Panc1 (cell line): ENCODE measurements around the gene PPL. TPM values are rescaled to one million over a fixed set of nuclear protein-coding genes. Genes with fewer than 3 reads are reported as not detected.

Source experiments
- ATAC-seq: fragments of 200-7000 bp; cut with Tn5 transposase; 2 replicates; pipeline ENCODE4 v1.9.1; 2020; ENCODE audit warnings: mild to moderate bottlenecking, moderate library complexity
- BruUV-seq: library from RNA; stranded (reverse); fragments of 400-500 nt; replicated peaks from 2 replicates; lab custom pipeline; 2021; lab: Mats Ljungman, UMichigan
- CTCF ChIA-PET: fragments of 300-600 bp; sonication (Branson Sonifier 250); formaldehyde crosslinking; loops from one replicate; lab custom pipeline; 2022; ENCODE audit warnings: antibody characterized with exemption; lab: Charles Lee
- POLR2A ChIA-PET: fragments of 300-600 bp; sonication (Branson Sonifier 250); formaldehyde crosslinking; loops from one replicate; lab custom pipeline; 2022; ENCODE audit warnings: antibody characterized with exemption; lab: Charles Lee
- DNase-seq: peaks from one replicate; pipeline ENCODE4 v3.0.0-alpha.2; 2010; ENCODE audit warnings: low read depth, low spot score
- H3K27ac ChIP-seq: 2 replicates; pipeline ENCODE4 v1.5.1; 2011; ENCODE audit warnings: mild to moderate bottlenecking, low read length, inconsistent platforms
- H3K27me3 ChIP-seq: fragments of 200-500 bp; sonication (Bioruptor generic); 2 replicates; pipeline ENCODE4 v1.6.0; 2014; ENCODE audit warnings: low read length, inconsistent platforms; ENCODE audit not compliant: control insufficient read depth, insufficient read depth
- H3K36me3 ChIP-seq: fragments of 200-500 bp; sonication (Bioruptor generic); 2 replicates; pipeline ENCODE4 v1.5.1; 2014; ENCODE audit warnings: inconsistent platforms, mild to moderate bottlenecking, low read length, moderate library complexity; ENCODE audit not compliant: control insufficient read depth, insufficient read depth
- H3K4me1 ChIP-seq: 2 replicates; pipeline ENCODE4 v1.5.1; 2011; ENCODE audit warnings: inconsistent platforms, mild to moderate bottlenecking, low read length, moderate library complexity; ENCODE audit not compliant: control insufficient read depth, insufficient read depth
- H3K4me3 ChIP-seq, 2 experiments: 2 replicates each; pipeline ENCODE4 v1.5.1; 2011 to 2012; ENCODE audit warnings: low read depth in 2 of 2, low read length in 2 of 2, mild to moderate bottlenecking in 2 of 2, inconsistent platforms in 1 of 2, moderate library complexity in 1 of 2
- H3K9me3 ChIP-seq: fragments of 200-500 bp; sonication (Bioruptor generic); 2 replicates; pipeline ENCODE4 v1.5.1; 2014; ENCODE audit warnings: low read depth, mild to moderate bottlenecking, inconsistent platforms, low read length, moderate library complexity; ENCODE audit not compliant: control insufficient read depth, insufficient read depth
- CTCF ChIP-seq: fragments of 450-650 bp; IDR thresholded peaks from 2 replicates; pipeline ENCODE4 v1.5.1; 2017; ENCODE audit warnings: mild to moderate bottlenecking
- POLR2AphosphoS5 ChIP-seq: IDR thresholded peaks from 2 replicates; pipeline ENCODE4 v1.6.1; 2012; ENCODE audit warnings: mild to moderate bottlenecking, low read depth, low read length, moderate library complexity
- REST ChIP-seq, 2 experiments: IDR thresholded peaks; 2 replicates each; pipeline ENCODE4 v1.6.1; 2011 to 2012; ENCODE audit warnings: low read depth in 2 of 2, control low read depth in 1 of 2, low read length in 1 of 2, mild to moderate bottlenecking in 1 of 2, moderate library complexity in 1 of 2; ENCODE audit not compliant: insufficient read depth in 1 of 2
- SIN3A ChIP-seq: IDR thresholded peaks from 2 replicates; pipeline ENCODE4 v1.6.1; 2012; ENCODE audit warnings: low read depth, mild to moderate bottlenecking, low read length, moderate library complexity, borderline replicate concordance; ENCODE audit not compliant: insufficient read depth
- TCF7L2 ChIP-seq: IDR thresholded peaks from 2 replicates; pipeline ENCODE4 v1.6.1; 2011; ENCODE audit warnings: mild to moderate bottlenecking, low read depth, low read length, inconsistent platforms
- in situ Hi-C: cut with HindIII; loops from 2 replicates; pipeline ENCODE4 v1.10.0; 2016; ENCODE audit warnings: low sequenced_read_pairs, low pct_unique_long_range_greater_than_20kb
- intact Hi-C: fragments of 100-400 bp; cut with micrococcal nuclease; formaldehyde crosslinking; loops from one replicate; pipeline ENCODE4 v1.10.0; 2022; ENCODE audit not compliant: unreplicated experiment
- total RNA-seq: library from RNA; stranded (reverse); gene quantifications from one replicate; pipeline ENCODE4 v1.2.1, GENCODE V29; 2021; ENCODE audit not compliant: unreplicated experiment

Gene PPL
- total RNA-seq, 1 experiment from 2014 or later: 89.4 TPM

- Histone ChIP-seq H3K27ac (no peak overlapping the region), H3K27me3 (no peaks in the 10 kb centered on the region), H3K9me3 (no peaks in the 10 kb centered on the region), H3K36me3 (peaks cover 13% of the 10 kb centered on the region; the same call in 1 of the 2 replicates), H3K4me3 (no peak overlapping the region), H3K4me1 (no peaks in the 10 kb centered on the region; the same call in 1 of the 2 replicates)
- no peak for DNase-seq
- ATAC-seq: no peak
- intact Hi-C loops: no loop called here
- in situ Hi-C loops: loop anchor here (10.0 kb wide), 1 partner anchor 51 kb away; no protein-coding TSS in a partner anchor
- ChIA-PET CTCF (no interaction called here), POLR2A (no interaction called here)
- no peak for TF ChIP-seq CTCF
- TF ChIP-seq POLR2AphosphoS5: no peak
- no peak for TF ChIP-seq SIN3A
- no peak for TF ChIP-seq REST (IDR thresholded peaks at IDR 0.05; ENCODE audit: insufficient read depth in 1 of 2, low read depth in 2 of 2, low read length in 1 of 2)
- no peak for TF ChIP-seq TCF7L2
- no TSS peak for BruUV-seq
These were observed 71.6 kb downstream of the PPL start for GRCh38 chr16:4865231-4865860.

- no TSS peak for BruUV-seq
- no peak overlapping the region for H3K27ac ChIP-seq
- ChIA-PET CTCF (no interaction called here), POLR2A (no interaction called here)
- peaks cover 13% of the 10 kb centered on the region; the same call in 1 of the 2 replicates for H3K36me3 ChIP-seq
- no peaks in the 10 kb centered on the region for H3K27me3 ChIP-seq
- DNase-seq (no peak), ATAC-seq (no peak)
- no peak for TF ChIP-seq REST (IDR thresholded peaks at IDR 0.05; ENCODE audit: insufficient read depth in 1 of 2, low read depth in 2 of 2, low read length in 1 of 2)
- no peak for TF ChIP-seq TCF7L2
- TF ChIP-seq SIN3A: no peak
- intact Hi-C loops (no loop called here), in situ Hi-C loops (loop anchor here (10.0 kb wide), 1 partner anchor 50 kb away; no protein-coding TSS in a partner anchor)
- no peak overlapping the region for H3K4me3 ChIP-seq
- H3K9me3 ChIP-seq: no peaks in the 10 kb centered on the region
- H3K4me1 ChIP-seq: no peaks in the 10 kb centered on the region; the same call in 1 of the 2 replicates
These were observed 72.2 kb downstream of the PPL start for GRCh38 chr16:4864728-4865127.
